ENCODE results near the gene WNT11. TPM values are rescaled to one million over a fixed set of nuclear protein-coding genes. Genes with fewer than 3 reads are reported as not detected.

Gene WNT11
- polyA plus RNA-seq, 1 donor from 2014 or later = 2.3 TPM

- H3K27ac ChIP-seq (ENCODE audit: low read length) = no peak overlapping the region
- no peaks in the 10 kb centered on the region for H3K9me2 ChIP-seq (ENCODE audit: insufficient read depth, low read length)
- no peaks in the 10 kb centered on the region for H4K20me1 ChIP-seq (ENCODE audit: insufficient read depth)
- H3K4me3 ChIP-seq (ENCODE audit: low read length) = no peak overlapping the region
- no peaks in the 10 kb centered on the region for H3F3A ChIP-seq (ENCODE audit: insufficient read depth, low read length, poor library complexity, severe bottlenecking)
- no peaks in the 10 kb centered on the region for H3K36me3 ChIP-seq (ENCODE audit: insufficient read depth, low read length)
- no peak overlapping the region for H3K9ac ChIP-seq (ENCODE audit: low read length)
- no peaks in the 10 kb centered on the region for H3K9me3 ChIP-seq (ENCODE audit: low read length)
- no peak for TF ChIP-seq RAD21 (conservative IDR thresholded peaks at IDR 0.05)
- no peak for TF ChIP-seq REST (IDR thresholded peaks at IDR 0.05; ENCODE audit: borderline replicate concordance)
- no peak for TF ChIP-seq TAF1 (IDR thresholded peaks at IDR 0.05; ENCODE audit: low read depth)
- TF ChIP-seq EZH2 (IDR thresholded peaks at IDR 0.05; ENCODE audit: borderline replicate concordance, insufficient read depth, low read length, poor library complexity, severe bottlenecking) = no peak
- TF ChIP-seq POLR2AphosphoS5 (IDR thresholded peaks at IDR 0.05) = no peak
- no peaks in the 10 kb centered on the region for H3K27me3 ChIP-seq (ENCODE audit: insufficient read depth, low read depth, low read length)
- H3K79me2 ChIP-seq (replicated peaks; ENCODE audit: insufficient read depth, low read length) = no peaks in the 10 kb centered on the region
- H2AFZ ChIP-seq (ENCODE audit: low read depth, low read length) = no peak overlapping the region
- H3K4me2 ChIP-seq (ENCODE audit: low read length) = no peak overlapping the region
Measured at GRCh38 chr11:76159983-76160661, 46.2 kb downstream of the WNT11 start.

GRCh38 chr11:76159303-76159937 lies 46.9 kb downstream of the WNT11 start:
- H3K79me2 ChIP-seq (replicated peaks; ENCODE audit: insufficient read depth, low read length) = no peaks in the 10 kb centered on the region
- H3F3A ChIP-seq (ENCODE audit: insufficient read depth, low read length, poor library complexity, severe bottlenecking) = no peaks in the 10 kb centered on the region
- H2AFZ ChIP-seq (ENCODE audit: low read depth, low read length) = no peak overlapping the region
- H3K9me2 ChIP-seq (ENCODE audit: insufficient read depth, low read length) = no peaks in the 10 kb centered on the region
- H3K4me3 ChIP-seq (ENCODE audit: low read length) = no peak overlapping the region
- no peak overlapping the region for H3K27ac ChIP-seq (ENCODE audit: low read length)
- H3K36me3 ChIP-seq (ENCODE audit: insufficient read depth, low read length) = no peaks in the 10 kb centered on the region
- no peaks in the 10 kb centered on the region for H3K27me3 ChIP-seq (ENCODE audit: insufficient read depth, low read depth, low read length)
- H4K20me1 ChIP-seq (ENCODE audit: insufficient read depth) = no peaks in the 10 kb centered on the region
- H3K9me3 ChIP-seq (ENCODE audit: low read length) = no peaks in the 10 kb centered on the region
- H3K4me2 ChIP-seq (ENCODE audit: low read length) = no peak overlapping the region
- TF ChIP-seq EZH2 (IDR thresholded peaks at IDR 0.05; ENCODE audit: borderline replicate concordance, insufficient read depth, low read length, poor library complexity, severe bottlenecking) = no peak
- no peak for TF ChIP-seq SMC3 (conservative IDR thresholded peaks at IDR 0.05; ENCODE audit: poor library complexity)
- no peak for TF ChIP-seq MXI1 (conservative IDR thresholded peaks at IDR 0.05; ENCODE audit: poor library complexity, severe bottlenecking)
- no peak for TF ChIP-seq CTCF (IDR thresholded peaks at IDR 0.05; ENCODE audit: poor library complexity, severe bottlenecking)
- TF ChIP-seq POLR2AphosphoS5 (IDR thresholded peaks at IDR 0.05) = no peak
- TF ChIP-seq REST (IDR thresholded peaks at IDR 0.05; ENCODE audit: borderline replicate concordance) = no peak
- TF ChIP-seq TAF1 (IDR thresholded peaks at IDR 0.05; ENCODE audit: low read depth) = no peak
- no peak for TF ChIP-seq RAD21 (conservative IDR thresholded peaks at IDR 0.05)
- no peak for TF ChIP-seq EP300 (conservative IDR thresholded peaks at IDR 0.05; ENCODE audit: poor library complexity, severe bottlenecking)
- H3K9ac ChIP-seq (ENCODE audit: low read length) = no peak overlapping the region
